ENCODE data around the gene VOPP1. TPM values are rescaled to one million over a fixed set of nuclear protein-coding genes. Genes with fewer than 3 reads are reported as not detected.
"Not testable (repeated sequence)": the region's sequence is repeated elsewhere in the genome, so short reads cannot be mapped to it uniquely, and the experiment has no call there.

Gene VOPP1
- total and polyA plus RNA-seq, 7 donors, result 16.3 to 45.7 (median 29.7) TPM

- Histone ChIP-seq H3K9me3 (no peaks in the 10 kb centered on the region), H3K27me3 (ENCODE audit: insufficient read depth in 3 of 3, low read length in 2 of 3) (no peaks in the 10 kb centered on the region), H3K27ac (no peak overlapping the region), H3K36me3 (ENCODE audit: insufficient read depth in 1 of 2, low read depth in 1 of 2) (no peaks in the 10 kb centered on the region), H3K4me1 (no peaks in the 10 kb centered on the region), H3K4me3 (no peak overlapping the region)
- TF ChIP-seq CTCF (IDR thresholded peaks at IDR 0.05), result no peak
- DNase-seq, result no peak
- 80 to 82% (median 82%) methylated on average over 8 of the region's 8 CpGs for WGBS, 3 donors
- ATAC-seq, result no peak
- intact Hi-C loops (cut with DNase I), result no loop called here
Measured at GRCh38 chr7:55587687-55588378, 15.5 kb upstream of the VOPP1 start.

- H3K9me3 ChIP-seq; H3K4me3 ChIP-seq; intact Hi-C loops (cut with DNase I); H3K27ac ChIP-seq; H3K36me3 ChIP-seq (ENCODE audit: insufficient read depth in 1 of 2, low read depth in 1 of 2); DNase-seq; H3K4me1 ChIP-seq; ATAC-seq; H3K27me3 ChIP-seq (ENCODE audit: insufficient read depth in 3 of 3, low read length in 2 of 3): not testable (repeated sequence)
- 90 to 93% (median 91%) methylated on average over 9 of the region's 9 CpGs for WGBS, 3 donors
Measured at GRCh38 chr7:55582656-55583055, 10.4 kb upstream of the VOPP1 start.

GRCh38 chr7:55576753-55577152 is 4.5 kb upstream of the VOPP1 start:
- H3K4me3 ChIP-seq, result no peak overlapping the region
- H3K9me3 ChIP-seq, result no peaks in the 10 kb centered on the region
- peaks cover 26% of the 10 kb centered on the region for H3K4me1 ChIP-seq
- no peak for ATAC-seq
- no peaks in the 10 kb centered on the region for H3K27me3 ChIP-seq (ENCODE audit: insufficient read depth in 3 of 3, low read length in 2 of 3)
- H3K27ac ChIP-seq, result no peak overlapping the region
- WGBS, 3 donors, result 84 to 92% (median 87%) methylated on average over 4 of the region's 4 CpGs
- TF ChIP-seq CTCF (IDR thresholded peaks at IDR 0.05), result no peak
- no peak for DNase-seq
- H3K36me3 ChIP-seq (ENCODE audit: insufficient read depth in 1 of 2, low read depth in 1 of 2), result no peaks in the 10 kb centered on the region
- intact Hi-C loops (cut with DNase I), result no loop called here

- Histone ChIP-seq H3K27me3 (ENCODE audit: insufficient read depth in 3 of 3, low read length in 2 of 3) (no peaks in the 10 kb centered on the region), H3K4me3 (no peak overlapping the region), H3K27ac (peak overlapping the region; percentile 91), H3K9me3 (no peaks in the 10 kb centered on the region), H3K4me1 (peaks cover 26% of the 10 kb centered on the region), H3K36me3 (ENCODE audit: insufficient read depth in 1 of 2, low read depth in 1 of 2) (no peaks in the 10 kb centered on the region)
- WGBS, 3 donors, result 92 to 94% (median 93%) methylated on average over 4 of the region's 4 CpGs
- intact Hi-C loops (cut with DNase I), result no loop called here
- DNase-seq (no peak), ATAC-seq (no peak)
- no peak for TF ChIP-seq CTCF (IDR thresholded peaks at IDR 0.05)
Measured at GRCh38 chr7:55575733-55576132, 3.4 kb upstream of the VOPP1 start.

GRCh38 chr7:55575098-55575497 is 2.8 kb upstream of the VOPP1 start:
- TF ChIP-seq CTCF (IDR thresholded peaks at IDR 0.05), result no peak

More at GRCh38 chr7:55575098-55575497, 2.8 kb upstream of the VOPP1 start:
- Histone ChIP-seq H3K4me1 (peaks cover 30% of the 10 kb centered on the region), H3K4me3 (no peak overlapping the region), H3K27me3 (ENCODE audit: insufficient read depth in 3 of 3, low read length in 2 of 3) (no peaks in the 10 kb centered on the region), H3K36me3 (ENCODE audit: insufficient read depth in 1 of 2, low read depth in 1 of 2) (no peaks in the 10 kb centered on the region), H3K27ac (peak overlapping the region; percentile 91), H3K9me3 (no peaks in the 10 kb centered on the region)
- DNase-seq (no peak), ATAC-seq (no peak)
- WGBS, 3 donors, result 66 to 73% (median 70%) methylated on average over 9 of the region's 9 CpGs
- intact Hi-C loops (cut with DNase I), result no loop called here

Data from psoas muscle (tissue), 8 donors.